Inflammatory macrophage treated with lipopolysaccharide for 1 hour (primary cell): Measurements from ENCODE around the gene ITGB6.

ENCODE experiments used
- DNase-seq, 2 donors: peaks; one replicate each; pipeline ENCODE4 v3.0.0-alpha.2; 2020 to 2022

ITGB6 gene

GRCh38 chr2:160076914-160077313, 123.2 kb downstream of the ITGB6 start:
- peak in 1 of 2 donors; percentile 9 for DNase-seq

- no peak for DNase-seq
Observed at GRCh38 chr2:160076241-160076640, 123.8 kb downstream of the ITGB6 start.

- DNase-seq, result peak; percentile 10 to 45
Observed at GRCh38 chr2:160075171-160075570, 124.9 kb downstream of the ITGB6 start.

GRCh38 chr2:160073284-160073888, 126.7 kb downstream of the ITGB6 start:
- no peak for DNase-seq

GRCh38 chr2:160068906-160069305, 131.2 kb downstream of the ITGB6 start:
- DNase-seq, result no peak

- DNase-seq, result no peak
Observed at GRCh38 chr2:160064916-160065315, 135.2 kb downstream of the ITGB6 start.

- DNase-seq, result no peak
Observed at GRCh38 chr2:160063879-160064612, 136.0 kb downstream of the ITGB6 start.

GRCh38 chr2:160063271-160063670, 136.8 kb downstream of the ITGB6 start:
- no peak for DNase-seq

GRCh38 chr2:160062292-160063005, 137.6 kb downstream of the ITGB6 start, which contains the start of gene PLA2R1:
TSS of gene PLA2R1 (minus strand) at chr2:160062615. CDS start at chr2:160062403, 212 bp downstream.
- no peak for DNase-seq

GRCh38 chr2:160061944-160062291, 138.2 kb downstream of the ITGB6 start:
- no peak for DNase-seq

GRCh38 chr2:160061533-160061932, 138.5 kb downstream of the ITGB6 start:
- DNase-seq, result no peak

GRCh38 chr2:160060297-160060696, 139.8 kb downstream of the ITGB6 start:
- DNase-seq, result no peak

- DNase-seq, result no peak
Observed at GRCh38 chr2:160057356-160057755, 142.7 kb downstream of the ITGB6 start.

GRCh38 chr2:160055726-160056108, 144.4 kb downstream of the ITGB6 start:
- DNase-seq, result no peak

GRCh38 chr2:160054984-160055725, 144.9 kb downstream of the ITGB6 start:
- DNase-seq, result no peak

- DNase-seq, result no peak
Observed at GRCh38 chr2:160053946-160054345, 146.1 kb downstream of the ITGB6 start.

- no peak for DNase-seq
Observed at GRCh38 chr2:160052531-160052930, 147.5 kb downstream of the ITGB6 start.

- no peak for DNase-seq
Observed at GRCh38 chr2:160051371-160051800, 148.7 kb downstream of the ITGB6 start.

- no peak for DNase-seq
Observed at GRCh38 chr2:160050147-160050546, 149.9 kb downstream of the ITGB6 start.
